ENCODE results near the gene COL5A1.

DNA sequence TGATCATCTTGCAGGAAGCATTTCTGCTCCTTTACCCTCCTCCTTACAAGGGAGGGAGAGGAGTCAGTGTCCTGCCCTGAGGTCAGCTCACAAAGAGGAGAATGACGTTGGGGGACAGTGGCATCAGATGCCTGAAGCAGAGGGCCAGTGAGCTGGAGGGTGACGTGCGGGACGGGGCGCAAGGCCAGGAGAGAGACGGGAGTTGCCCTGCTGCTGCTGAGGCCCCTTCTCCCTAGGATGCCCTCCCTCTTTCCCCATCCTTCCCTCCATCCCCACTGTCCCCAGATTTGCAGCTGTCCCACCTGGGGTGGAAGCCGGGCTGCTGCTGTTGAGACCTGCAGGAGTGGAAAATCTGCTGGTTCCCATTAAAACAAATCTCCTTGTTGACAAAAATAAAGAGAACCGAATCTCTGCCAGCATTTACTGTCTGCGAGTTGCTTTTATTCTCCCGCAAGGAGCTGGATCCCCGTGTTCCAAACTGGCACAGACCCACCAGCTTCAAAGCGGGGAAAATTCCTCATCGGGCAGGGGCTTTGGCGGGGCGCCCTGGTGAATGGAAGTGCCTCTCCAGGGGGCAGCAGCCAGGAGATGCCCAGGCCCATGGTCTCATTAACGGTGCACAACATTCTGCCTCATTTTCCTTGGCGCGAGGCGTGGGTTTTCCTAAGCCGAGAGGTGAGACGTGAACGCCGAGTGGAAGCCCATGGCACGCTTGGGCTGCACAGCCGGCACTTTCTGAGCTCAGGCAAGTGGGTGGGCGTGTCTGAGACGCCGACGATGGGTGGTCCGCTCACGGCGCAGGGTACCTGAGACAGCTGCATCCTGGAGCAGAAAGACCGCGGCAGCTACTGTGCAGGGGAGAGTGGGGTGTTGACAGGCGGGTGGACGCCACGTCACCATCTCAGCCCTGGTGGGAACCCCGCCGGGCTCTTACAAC, 13.9 kb upstream of the COL5A1 start:
- TF ChIP-seq, protein P1, sequence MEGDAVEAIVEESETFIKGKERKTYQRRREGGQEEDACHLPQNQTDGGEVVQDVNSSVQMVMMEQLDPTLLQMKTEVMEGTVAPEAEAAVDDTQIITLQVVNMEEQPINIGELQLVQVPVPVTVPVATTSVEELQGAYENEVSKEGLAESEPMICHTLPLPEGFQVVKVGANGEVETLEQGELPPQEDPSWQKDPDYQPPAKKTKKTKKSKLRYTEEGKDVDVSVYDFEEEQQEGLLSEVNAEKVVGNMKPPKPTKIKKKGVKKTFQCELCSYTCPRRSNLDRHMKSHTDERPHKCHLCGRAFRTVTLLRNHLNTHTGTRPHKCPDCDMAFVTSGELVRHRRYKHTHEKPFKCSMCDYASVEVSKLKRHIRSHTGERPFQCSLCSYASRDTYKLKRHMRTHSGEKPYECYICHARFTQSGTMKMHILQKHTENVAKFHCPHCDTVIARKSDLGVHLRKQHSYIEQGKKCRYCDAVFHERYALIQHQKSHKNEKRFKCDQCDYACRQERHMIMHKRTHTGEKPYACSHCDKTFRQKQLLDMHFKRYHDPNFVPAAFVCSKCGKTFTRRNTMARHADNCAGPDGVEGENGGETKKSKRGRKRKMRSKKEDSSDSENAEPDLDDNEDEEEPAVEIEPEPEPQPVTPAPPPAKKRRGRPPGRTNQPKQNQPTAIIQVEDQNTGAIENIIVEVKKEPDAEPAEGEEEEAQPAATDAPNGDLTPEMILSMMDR (IDR thresholded peaks at IDR 0.05; ENCODE audit: low read depth, low read length) = no peak
- TF ChIP-seq EZH2phosphoT487 (IDR thresholded peaks at IDR 0.05; ENCODE audit: low read depth) = no peak
